IMR-90 (cell line): Measurements from ENCODE around the gene LAMA2. TPM values are rescaled to one million over a fixed set of nuclear protein-coding genes. Genes with fewer than 3 reads are reported as not detected.
A peak's percentile ranks its signal among the peaks of the same experiment; 100 is the strongest.

Experiments used
- ATAC-seq: fragments of 200-7000 bp; cut with Tn5 transposase; 2 replicates; pipeline ENCODE4 v1.9.1; 2020; ENCODE audit warnings: low read depth, mild to moderate bottlenecking, moderate library complexity
- BruUV-seq: library from RNA; stranded (reverse); fragments of 400-500 nt; replicated peaks from 2 replicates; lab custom pipeline; 2021; lab: Mats Ljungman, UMichigan
- CTCF ChIA-PET: fragments of 300-600 bp; formaldehyde crosslinking; extraction: SDS; loops from one replicate; lab custom pipeline; 2021; ENCODE audit warnings: antibody characterized with exemption; lab: Yijun Ruan, JAX
- POLR2A ChIA-PET: fragments of 300-600 bp; sonication (Branson Sonifier 250); formaldehyde crosslinking; loops from one replicate; lab custom pipeline; 2022; ENCODE audit warnings: antibody characterized with exemption; ENCODE audit not compliant: unreplicated experiment; lab: Charles Lee
- DNase-seq: peaks from one replicate; pipeline ENCODE4 v3.0.0; 2013
- H2AFZ ChIP-seq: replicated peaks from 2 replicates; pipeline ENCODE3; 2013; ENCODE audit warnings: low read length, mild to moderate bottlenecking; ENCODE audit not compliant: poor library complexity
- H2AK5ac ChIP-seq: 2 replicates; pipeline ENCODE4 v1.6.1; 2013; ENCODE audit warnings: low read depth, low read length, inconsistent platforms
- H2AK9ac ChIP-seq: replicated peaks from 2 replicates; pipeline ENCODE3; 2013; ENCODE audit warnings: mild to moderate bottlenecking, low read depth, low read length, moderate library complexity; ENCODE audit not compliant: poor library complexity
- H2BK120ac ChIP-seq: 2 replicates; pipeline ENCODE4 v1.6.1; 2013; ENCODE audit warnings: low read depth, low read length, inconsistent platforms
- H2BK15ac ChIP-seq: 3 replicates; pipeline ENCODE4 v1.6.1; 2013; ENCODE audit warnings: low read depth, low read length, inconsistent platforms
- H2BK20ac ChIP-seq: 2 replicates; pipeline ENCODE4 v1.6.1; 2013; ENCODE audit warnings: low read depth, mild to moderate bottlenecking, inconsistent platforms, low read length, moderate library complexity
- H2BK5ac ChIP-seq: 2 replicates; pipeline ENCODE4 v1.6.1; 2013; ENCODE audit warnings: mild to moderate bottlenecking, low read depth, low read length, inconsistent platforms; ENCODE audit not compliant: poor library complexity, severe bottlenecking
- H3K14ac ChIP-seq: replicated peaks from 2 replicates; pipeline ENCODE4 v1.6.1; 2013; ENCODE audit warnings: low read depth, low read length, inconsistent platforms
- H3K18ac ChIP-seq: 2 replicates; pipeline ENCODE4 v1.6.1; 2013; ENCODE audit warnings: low read depth, low read length, control low read depth
- H3K23ac ChIP-seq: 2 replicates; pipeline ENCODE4 v1.6.1; 2013; ENCODE audit warnings: low read depth, low read length, inconsistent platforms
- H3K27ac ChIP-seq: 2 replicates; pipeline ENCODE4 v1.5.1; 2013; ENCODE audit warnings: mild to moderate bottlenecking, control low read depth, low read length; ENCODE audit not compliant: insufficient read depth
- H3K27me3 ChIP-seq: 2 replicates; pipeline ENCODE4 v1.6.1; 2013; ENCODE audit warnings: low read length; ENCODE audit not compliant: control insufficient read depth, insufficient read depth
- H3K36me3 ChIP-seq: 2 replicates; pipeline ENCODE4 v1.6.1; 2013; ENCODE audit warnings: low read length, mixed read lengths; ENCODE audit not compliant: control insufficient read depth, insufficient read depth
- H3K4ac ChIP-seq: 2 replicates; pipeline ENCODE4 v1.6.1; 2013; ENCODE audit warnings: low read depth, low read length, inconsistent platforms
- H3K4me1 ChIP-seq: 2 replicates; pipeline ENCODE4 v1.6.1; 2013; ENCODE audit warnings: low read length, mixed read lengths; ENCODE audit not compliant: control insufficient read depth, insufficient read depth
- H3K4me2 ChIP-seq: 2 replicates; pipeline ENCODE4 v1.6.1; 2013; ENCODE audit warnings: low read depth, mild to moderate bottlenecking, control low read depth, low read length, moderate library complexity
- H3K4me3 ChIP-seq: 2 replicates; pipeline ENCODE4 v1.5.1; 2013; ENCODE audit warnings: low read depth, mild to moderate bottlenecking, control low read depth, low read length, moderate library complexity; ENCODE audit not compliant: insufficient read depth
- H3K56ac ChIP-seq: 2 replicates; pipeline ENCODE4 v1.6.1; 2013; ENCODE audit warnings: low read length, inconsistent platforms; ENCODE audit not compliant: insufficient read depth; ENCODE audit errors: extremely low read depth
- H3K79me1 ChIP-seq, 2 experiments: 2 replicates each; pipeline ENCODE4 v1.6.1; 2013; ENCODE audit warnings: low read length in 2 of 2, inconsistent platforms in 1 of 2, low read depth in 1 of 2
- H3K9ac ChIP-seq: 2 replicates; pipeline ENCODE4 v1.6.1; 2013; ENCODE audit warnings: low read depth, low read length, control low read depth
- H3K9me1 ChIP-seq: 2 replicates; pipeline ENCODE4 v1.6.1; 2013; ENCODE audit warnings: low read length, inconsistent platforms; ENCODE audit not compliant: insufficient read depth
- H3K9me3 ChIP-seq: 2 replicates; pipeline ENCODE4 v1.6.1; 2013; ENCODE audit warnings: low read length; ENCODE audit not compliant: control insufficient read depth, insufficient read depth
- H4K20me1 ChIP-seq: 2 replicates; pipeline ENCODE4 v1.6.1; 2013; ENCODE audit warnings: low read length, inconsistent platforms; ENCODE audit not compliant: insufficient read depth
- H4K5ac ChIP-seq: 2 replicates; pipeline ENCODE4 v1.6.1; 2013; ENCODE audit warnings: mild to moderate bottlenecking, low read depth, low read length, control low read depth
- H4K8ac ChIP-seq, 2 experiments: 2 replicates each; pipeline ENCODE4 v1.6.1; 2013; ENCODE audit warnings: low read depth in 2 of 2, low read length in 2 of 2, control low read depth in 1 of 2, inconsistent platforms in 1 of 2
- H4K91ac ChIP-seq: 2 replicates; pipeline ENCODE4 v1.6.1; 2013; ENCODE audit warnings: low read depth, low read length, inconsistent platforms; ENCODE audit not compliant: insufficient read depth
- CEBPB ChIP-seq: IDR thresholded peaks from 2 replicates; pipeline ENCODE4 v1.6.1; 2012; ENCODE audit warnings: low read depth, low read length, improper control_type of control experiment
- WGBS, 2 experiments: methylation state at CpG; one replicate each; pipeline versions ENCODE4 v1.1.5 to v1.1.7; 2013; ENCODE audit warnings: missing lambda C conversion rate in 2 of 2; ENCODE audit not compliant: insufficient read length in 1 of 2; ENCODE audit errors: extremely low coverage in 2 of 2; 5-methylcytosine and 5-hydroxymethylcytosine counted together
- dilution Hi-C: fragments of 300-500 bp; cut with HindIII; formaldehyde crosslinking; loops from one replicate; pipeline ENCODE4 v1.14.3; 2018; ENCODE audit warnings: low sequenced_read_pairs; ENCODE audit not compliant: unreplicated experiment
- in situ Hi-C: fragments of 300-500 bp; cut with MboI; formaldehyde crosslinking; loops from 3 replicates; pipeline ENCODE4 v1.14.3; 2019; ENCODE audit warnings: low sequenced_read_pairs, inconsistent platforms, mixed read lengths
- intact Hi-C: fragments of 100-400 bp; cut with micrococcal nuclease; formaldehyde crosslinking; loops from 2 replicates; pipeline ENCODE4 v1.10.0; 2022
- polyA plus RNA-seq, 3 experiments: library from polyadenylated mRNA; depleted of rRNA; stranded (reverse); fragments of >200 nt; gene quantifications; 2 replicates each; pipeline ENCODE4 v1.2.3, GENCODE V29; 2012; ENCODE audit warnings: low replicate concordance in 1 of 3
- total RNA-seq: library from RNA; depleted of rRNA; stranded (reverse); fragments of >200 nt; gene quantifications from 2 replicates; pipeline ENCODE4 v1.2.3, GENCODE V29; 2012
- TF ChIP-seq, protein P1 (sequence below): fragments of 150-350 bp; IDR thresholded peaks from 2 replicates; pipeline ENCODE4 v1.6.1; 2017; ENCODE audit warnings: mild to moderate bottlenecking, antibody characterized with exemption, low read length, low read depth

Gene LAMA2
- total and polyA plus RNA-seq, 2 of the 4 experiments (the other 2 are of a cell fraction) = 9.9 to 13.3 TPM

DNA sequence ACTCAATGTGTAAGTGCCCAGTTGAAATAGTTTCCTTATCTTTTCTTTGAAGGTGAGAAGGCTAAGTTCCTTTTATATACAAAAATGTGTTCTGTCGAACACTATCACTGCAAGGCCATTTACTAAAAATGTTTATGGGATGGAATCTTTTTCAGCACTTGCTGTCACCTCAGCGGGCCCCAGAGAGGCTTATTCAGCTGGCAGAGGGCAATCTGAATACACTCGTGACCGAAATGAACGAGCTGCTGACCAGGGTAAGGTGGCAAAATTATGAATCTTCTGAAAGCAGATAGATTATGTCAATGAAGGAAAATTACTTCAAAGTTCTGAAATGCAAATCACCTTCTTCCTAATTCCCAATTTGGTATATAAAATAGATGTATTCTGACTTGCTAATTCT, 486.8 kb downstream of the LAMA2 start:
- ATAC-seq (no peak), DNase-seq (no peak)
- no TSS peak for BruUV-seq
- no peak overlapping the region for H3K14ac ChIP-seq
- H2AK5ac ChIP-seq = no peak overlapping the region
- H3K9me3 ChIP-seq = no peaks in the 10 kb centered on the region
- H3K36me3 ChIP-seq = no peaks in the 10 kb centered on the region
- H3K56ac ChIP-seq = no peak overlapping the region
- no peak overlapping the region for H3K9ac ChIP-seq
- intact Hi-C loops (loop anchor here (1.0 to 5.0 kb wide), 5 partner anchors 117 to 1632 kb away; partner anchors contain the start of gene PTPRK), in situ Hi-C loops (loop anchor here (10.0 kb wide), 1 partner anchor 565 kb away; no protein-coding TSS in a partner anchor), dilution Hi-C loops (no loop called here)
- CTCF ChIA-PET = interaction anchor here (0.7 to 1.6 kb wide), 2 partner anchors 562 to 1628 kb away, joined by 4 read pairs; no protein-coding TSS in a partner anchor
- no peak overlapping the region for H2BK120ac ChIP-seq
- H3K9me1 ChIP-seq = no peaks in the 10 kb centered on the region
- H3K27ac ChIP-seq = no peak overlapping the region
- no peak overlapping the region for H3K18ac ChIP-seq
- no peak overlapping the region for H3K4me3 ChIP-seq
- no peak overlapping the region for H4K91ac ChIP-seq
- H3K4ac ChIP-seq = no peak overlapping the region
- H2BK20ac ChIP-seq = no peak overlapping the region
- H2BK5ac ChIP-seq = no peak overlapping the region
- POLR2A ChIA-PET = no interaction called here
- no peak overlapping the region for H2BK15ac ChIP-seq
- H4K8ac ChIP-seq = no peak overlapping the region
- no CpG with 5 or more reads among the region's 5 CpGs for WGBS, 2 experiments
- TF ChIP-seq CEBPB = no peak
- TF ChIP-seq, protein P1, sequence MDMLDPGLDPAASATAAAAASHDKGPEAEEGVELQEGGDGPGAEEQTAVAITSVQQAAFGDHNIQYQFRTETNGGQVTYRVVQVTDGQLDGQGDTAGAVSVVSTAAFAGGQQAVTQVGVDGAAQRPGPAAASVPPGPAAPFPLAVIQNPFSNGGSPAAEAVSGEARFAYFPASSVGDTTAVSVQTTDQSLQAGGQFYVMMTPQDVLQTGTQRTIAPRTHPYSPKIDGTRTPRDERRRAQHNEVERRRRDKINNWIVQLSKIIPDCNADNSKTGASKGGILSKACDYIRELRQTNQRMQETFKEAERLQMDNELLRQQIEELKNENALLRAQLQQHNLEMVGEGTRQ = no peak
- H3K4me1 ChIP-seq = no peaks in the 10 kb centered on the region
- H4K20me1 ChIP-seq = no peaks in the 10 kb centered on the region
- no peak overlapping the region for H2AK9ac ChIP-seq
- H3K4me2 ChIP-seq = peak overlapping the region; percentile 97; the same call in 1 of the 2 replicates
- H3K79me1 ChIP-seq = no peaks in the 10 kb centered on the region
- no peak overlapping the region for H4K5ac ChIP-seq
- no peak overlapping the region for H3K23ac ChIP-seq
- peaks cover 4% of the 10 kb centered on the region; the same call in 1 of the 2 replicates for H3K27me3 ChIP-seq
- H2AFZ ChIP-seq = no peak overlapping the region
